GM12892 (cell line): ENCODE data around the gene MAG.

Source experiments
- DNase-seq: peaks from one replicate; pipeline ENCODE4 v3.0.0; 2011; ENCODE audit not compliant: insufficient read length
- FAIRE-seq: peaks from 2 replicates; lab custom pipeline; 2011; peaks lifted over from hg19 to GRCh38; lab: Jason Lieb, UNC
- POLR2A ChIP-seq: IDR thresholded peaks from 2 replicates; pipeline ENCODE4 v1.6.1; 2011; ENCODE audit warnings: low read depth, low read length, control low read depth
- POLR2AphosphoS5 ChIP-seq: IDR thresholded peaks from 2 replicates; pipeline ENCODE4 v1.6.1; 2011; ENCODE audit warnings: low read depth, low read length, control low read depth
- TAF1 ChIP-seq: IDR thresholded peaks from 2 replicates; pipeline ENCODE4 v1.6.1; 2011; ENCODE audit warnings: low read depth, mild to moderate bottlenecking, control low read depth, low read length, borderline replicate concordance

Gene MAG

DNA sequence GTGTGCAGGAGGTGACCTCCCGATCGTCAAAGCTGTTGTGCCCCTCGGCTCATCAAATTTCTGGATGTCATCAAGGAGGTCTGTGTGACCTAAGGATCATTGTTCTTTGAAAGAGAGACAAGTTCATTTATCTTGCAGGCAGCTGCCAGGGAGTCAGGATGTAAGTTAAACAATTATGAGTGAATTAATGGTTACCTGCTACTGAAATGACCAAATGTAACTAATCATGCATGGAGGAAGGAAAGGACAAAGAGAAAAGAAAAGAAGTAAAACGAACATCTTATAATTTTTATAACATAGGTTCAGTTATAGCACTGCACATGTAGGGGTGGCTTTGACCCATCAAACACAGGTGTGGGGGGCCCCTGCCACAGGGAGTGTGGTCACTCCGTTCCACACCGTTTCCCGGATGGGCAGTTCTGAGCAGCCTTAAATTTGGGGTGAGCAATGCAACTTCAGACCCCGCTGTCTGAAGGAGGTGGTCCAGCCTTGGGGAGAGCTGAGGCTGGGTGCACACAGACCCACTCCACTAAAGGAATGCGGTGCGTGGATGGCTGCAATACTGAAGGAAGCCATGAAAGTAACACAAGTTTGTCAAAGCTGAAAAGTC lies 42.3 kb downstream of the MAG start:
- DNase-seq (no peak), FAIRE-seq (peak; percentile 58)
- TF ChIP-seq POLR2A (peak; percentile 54), TAF1 (no peak), POLR2AphosphoS5 (0 out of 2 replicates have a peak, but pooled peaks have one; percentile 48)

DNA sequence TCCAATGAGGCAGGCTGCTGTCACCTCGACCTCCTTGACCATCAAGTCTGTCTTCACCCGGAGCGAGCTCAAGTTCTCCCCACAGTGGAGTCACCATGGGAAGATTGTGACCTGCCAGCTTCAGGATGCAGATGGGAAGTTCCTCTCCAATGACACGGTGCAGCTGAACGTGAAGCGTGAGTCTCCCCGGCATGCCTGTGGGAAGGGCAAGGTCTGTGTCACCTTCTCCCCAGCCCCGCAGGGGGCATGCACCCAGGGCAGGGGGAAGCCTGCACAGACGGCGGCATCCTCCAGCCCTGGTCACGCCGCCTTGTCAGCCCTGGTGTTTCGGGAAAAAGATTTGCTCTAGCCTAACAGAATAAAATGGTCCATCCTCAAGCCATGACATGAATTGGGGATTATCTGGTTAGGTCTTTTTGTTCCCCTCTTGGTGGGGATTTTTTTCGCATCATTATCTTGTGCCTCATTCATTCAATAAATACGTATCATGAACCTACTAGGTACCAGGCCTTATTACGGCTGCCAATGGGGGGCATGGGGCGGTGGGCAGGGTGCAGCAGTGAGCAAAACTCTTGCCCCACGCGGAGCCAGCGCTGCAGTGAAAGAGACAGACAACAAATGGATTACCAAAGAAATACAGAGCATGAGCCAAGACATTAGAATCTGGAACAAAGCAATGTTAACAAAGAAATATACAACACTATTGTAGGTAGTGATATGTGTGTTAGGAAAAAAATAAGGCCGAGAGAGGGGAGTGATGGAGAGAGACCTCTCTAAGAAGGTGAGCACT lies 44.4 kb downstream of the MAG start:
- DNase-seq (no peak), FAIRE-seq (peak; percentile 51)
- TF ChIP-seq POLR2AphosphoS5 (no peak; the same call in 1 of the 2 replicates), TAF1 (no peak), POLR2A (no peak)

DNA sequence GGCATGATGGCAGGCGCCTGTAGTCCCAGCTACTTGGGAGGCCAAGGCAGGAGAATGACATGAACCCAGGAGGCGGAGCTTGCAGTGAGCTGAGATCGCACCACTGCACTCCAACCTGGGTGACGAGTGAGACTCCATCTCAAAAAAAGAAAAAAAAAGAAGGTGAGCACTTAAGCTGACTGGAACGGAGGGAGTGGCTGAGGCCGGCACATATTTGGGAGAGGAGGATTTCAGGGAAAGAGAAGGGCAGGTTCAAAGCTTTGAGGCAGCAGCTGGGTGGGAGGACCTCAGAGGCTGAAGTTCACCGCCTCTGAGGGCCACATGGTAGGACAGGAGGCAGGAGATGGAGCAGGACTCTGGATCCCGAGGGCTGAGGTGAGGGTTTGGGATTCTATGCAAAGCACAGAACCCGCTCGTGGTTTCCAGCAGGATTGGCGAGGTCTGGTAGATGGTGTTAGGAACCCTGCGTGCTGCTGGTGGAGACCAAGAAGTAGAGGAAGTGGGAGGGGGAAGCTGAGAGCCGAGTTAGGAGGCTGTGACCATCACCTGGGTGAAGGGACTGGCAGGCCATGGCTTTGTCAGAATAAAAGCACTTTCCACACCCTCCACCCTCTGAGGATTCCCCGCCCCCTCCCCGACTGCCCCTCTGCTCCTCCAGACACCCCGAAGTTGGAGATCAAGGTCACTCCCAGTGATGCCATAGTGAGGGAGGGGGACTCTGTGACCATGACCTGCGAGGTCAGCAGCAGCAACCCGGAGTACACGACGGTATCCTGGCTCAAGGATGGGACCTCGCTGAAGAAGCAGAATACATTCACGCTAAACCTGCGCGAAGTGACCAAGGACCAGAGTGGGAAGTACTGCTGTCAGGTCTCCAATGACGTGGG lies 45.4 kb downstream of the MAG start:
- peak; percentile 73 for FAIRE-seq
- 0 out of 2 replicates have a peak, but pooled peaks have one; percentile 16 for TF ChIP-seq POLR2A
- TF ChIP-seq TAF1: no peak
- peak; percentile 54 for TF ChIP-seq POLR2AphosphoS5
- no peak for DNase-seq

DNA sequence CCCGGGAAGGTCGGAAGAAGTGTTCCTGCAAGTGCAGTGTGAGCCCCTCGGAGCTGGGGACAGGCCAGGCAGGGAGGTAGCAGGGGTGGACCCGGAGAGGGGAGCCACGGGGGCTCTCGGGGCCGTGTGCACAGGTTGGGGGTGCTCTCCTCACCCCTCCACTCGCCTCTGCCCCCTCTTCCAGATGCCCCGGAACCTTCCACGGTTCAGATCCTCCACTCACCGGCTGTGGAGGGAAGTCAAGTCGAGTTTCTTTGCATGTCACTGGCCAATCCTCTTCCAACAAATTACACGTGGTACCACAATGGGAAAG lies 46.0 kb downstream of the MAG start:
- FAIRE-seq (no peak), DNase-seq (no peak)
- TF ChIP-seq POLR2AphosphoS5 (no peak), TAF1 (no peak), POLR2A (no peak)

DNA sequence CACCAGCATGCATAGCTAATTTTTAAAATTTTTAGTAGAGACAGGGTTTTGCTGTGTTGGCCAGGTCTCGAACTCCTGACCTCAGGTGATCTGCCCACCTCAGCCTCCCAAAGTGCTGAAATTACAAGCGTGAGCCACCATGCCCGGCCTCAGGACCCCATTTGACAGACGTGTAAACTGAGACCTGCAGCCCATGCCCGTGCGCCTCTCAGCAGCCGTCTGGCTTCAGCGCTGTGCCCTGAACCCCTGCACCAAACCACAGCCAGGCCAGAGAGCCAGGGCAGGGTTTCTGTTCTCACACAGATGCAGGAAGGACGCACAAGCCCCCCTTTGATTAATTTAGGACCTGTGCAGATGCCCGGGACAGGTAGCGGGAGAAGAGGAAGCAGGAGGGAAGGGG lies 48.5 kb downstream of the MAG start:
- TF ChIP-seq POLR2AphosphoS5: 0 out of 2 replicates have a peak, but pooled peaks have one; percentile 5
- no peak for TF ChIP-seq TAF1
- TF ChIP-seq POLR2A: no peak
- FAIRE-seq: no peak
- no peak for DNase-seq

DNA sequence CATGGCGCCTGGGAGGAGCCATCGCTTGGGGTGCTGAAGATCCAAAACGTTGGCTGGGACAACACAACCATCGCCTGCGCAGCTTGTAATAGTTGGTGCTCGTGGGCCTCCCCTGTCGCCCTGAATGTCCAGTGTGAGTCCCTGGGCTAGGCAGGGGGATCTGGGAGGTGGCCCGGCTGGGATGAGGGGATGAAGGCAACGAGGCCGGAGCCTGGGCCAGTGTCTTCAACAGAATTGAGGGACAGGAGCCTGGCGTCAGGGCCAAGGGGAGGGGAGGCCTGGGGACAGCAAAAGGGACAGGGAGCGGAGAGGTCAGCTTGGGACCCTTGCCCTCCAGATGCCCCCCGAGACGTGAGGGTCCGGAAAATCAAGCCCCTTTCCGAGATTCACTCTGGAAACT lies 49.0 kb downstream of the MAG start:
- FAIRE-seq: no peak
- TF ChIP-seq POLR2AphosphoS5 (no peak), TAF1 (no peak), POLR2A (no peak)
- no peak for DNase-seq

DNA sequence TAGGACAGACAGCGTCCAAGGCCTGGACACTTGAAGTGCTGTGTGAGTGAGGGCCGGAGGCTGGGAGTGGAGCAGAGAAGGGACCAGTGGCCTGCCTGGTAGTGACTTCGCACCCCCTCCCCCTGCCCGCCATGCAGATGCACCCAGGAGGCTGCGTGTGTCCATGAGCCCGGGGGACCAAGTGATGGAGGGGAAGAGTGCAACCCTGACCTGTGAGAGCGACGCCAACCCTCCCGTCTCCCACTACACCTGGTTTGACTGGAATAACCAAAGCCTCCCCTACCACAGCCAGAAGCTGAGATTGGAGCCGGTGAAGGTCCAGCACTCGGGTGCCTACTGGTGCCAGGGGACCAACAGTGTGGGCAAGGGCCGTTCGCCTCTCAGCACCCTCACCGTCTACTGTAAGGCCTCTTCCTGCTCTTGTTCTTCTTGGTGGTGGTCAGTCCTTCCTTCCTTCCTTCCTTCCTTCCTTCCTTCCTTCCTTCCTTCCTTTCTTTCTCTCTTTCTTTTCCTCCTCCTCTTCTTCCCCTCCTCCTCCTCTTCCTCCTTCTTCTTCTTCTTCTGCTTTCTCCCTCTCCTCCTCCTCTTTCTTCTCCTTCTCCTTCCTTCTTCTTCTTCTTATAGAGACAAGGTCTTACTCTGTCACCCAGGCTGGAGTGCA lies 49.7 kb downstream of the MAG start:
- FAIRE-seq: no peak
- TF ChIP-seq POLR2A (peak; percentile 39; the same call in 1 of the 2 replicates), TAF1 (no peak), POLR2AphosphoS5 (0 out of 2 replicates have a peak, but pooled peaks have one; percentile 16)

DNA sequence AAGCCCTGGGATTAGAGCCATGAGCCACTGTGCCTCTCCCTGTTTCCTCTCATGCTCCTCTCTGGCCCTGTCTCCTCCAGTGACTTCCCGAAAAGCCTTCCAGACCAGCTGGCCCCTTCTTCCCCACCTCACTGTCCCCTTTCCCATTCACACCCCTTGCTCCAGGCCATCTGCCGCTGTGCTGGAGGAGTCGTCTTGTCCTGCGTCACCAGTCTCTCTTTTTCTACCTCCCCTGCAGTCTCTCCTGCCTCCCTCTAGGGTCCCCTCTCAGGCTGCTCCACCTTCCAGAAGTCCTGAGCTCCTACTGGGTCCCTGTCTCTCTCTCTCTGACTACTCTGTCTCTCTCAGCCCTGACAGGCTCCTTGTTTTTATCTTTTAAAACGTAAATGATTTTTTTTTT lies 50.5 kb downstream of the MAG start:
- no peak for DNase-seq
- FAIRE-seq: no peak
- TF ChIP-seq TAF1 (no peak), POLR2AphosphoS5 (0 out of 2 replicates have a peak, but pooled peaks have one; percentile 21)

More for the DNA sequence above, 49.7 kb downstream of the MAG start:
- DNase-seq: no peak

DNA sequence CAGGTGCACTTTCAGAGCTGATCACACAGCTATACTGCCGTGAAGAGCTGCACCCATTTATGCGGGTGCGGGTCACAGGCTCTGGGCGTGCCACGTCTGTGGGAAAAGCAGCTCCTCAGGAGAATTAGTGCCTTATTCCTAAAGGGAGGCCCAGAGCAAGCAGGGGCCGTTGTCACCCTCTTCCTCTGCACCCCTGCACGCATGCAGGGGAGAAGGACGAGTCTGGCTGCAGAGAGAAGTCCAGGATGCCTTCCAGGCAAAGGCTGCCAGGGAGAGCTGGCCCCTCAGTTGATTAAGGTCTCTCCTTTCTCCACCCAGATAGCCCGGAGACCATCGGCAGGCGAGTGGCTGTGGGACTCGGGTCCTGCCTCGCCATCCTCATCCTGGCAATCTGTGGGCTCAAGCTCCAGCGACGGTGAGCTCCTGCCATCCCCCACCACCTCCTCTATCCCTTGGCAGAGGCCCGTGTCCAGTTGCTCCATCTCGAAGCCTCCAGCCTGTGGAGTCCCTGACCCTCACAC lies 52.6 kb downstream of the MAG start:
- TF ChIP-seq POLR2AphosphoS5 (peak; percentile 65), TAF1 (no peak), POLR2A (no peak; the same call in 1 of the 2 replicates)
- DNase-seq (no peak), FAIRE-seq (no peak)

DNA sequence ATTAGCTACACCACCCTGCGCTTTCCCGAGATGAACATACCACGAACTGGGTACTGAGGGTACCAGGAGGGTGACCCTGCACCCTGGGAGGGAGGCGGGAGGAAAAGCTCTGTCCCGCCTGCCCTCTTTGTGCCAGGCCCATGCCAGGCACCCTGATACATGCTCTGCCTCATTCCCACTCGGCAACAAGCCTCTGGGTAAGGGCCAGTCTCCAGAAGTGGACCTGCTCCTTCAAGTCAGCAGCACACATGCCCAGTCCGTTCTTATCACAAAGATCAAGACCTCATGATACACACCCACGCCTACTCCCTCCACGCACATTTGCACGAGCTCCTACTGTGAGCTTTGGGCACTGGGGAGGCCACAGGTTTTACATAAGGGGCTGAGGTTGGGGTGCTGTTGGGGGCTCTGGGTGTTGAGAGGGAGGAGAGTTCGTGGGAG lies 53.7 kb downstream of the MAG start:
- DNase-seq: no peak
- FAIRE-seq: peak; percentile 44
- TF ChIP-seq TAF1 (no peak), POLR2A (peak; percentile 66), POLR2AphosphoS5 (no peak)
